BE2C (cell line): ENCODE results near the gene AKT1.

Source experiments
- DNase-seq: peaks from one replicate; pipeline ENCODE4 v3.0.0-alpha.2; 2020
- H3K27me3 ChIP-seq: fragments of 250-450 bp; sonication (Bioruptor Pico); 2 replicates; pipeline ENCODE4 v1.5.1; 2020; ENCODE audit warnings: mild to moderate bottlenecking
- H3K36me3 ChIP-seq: fragments of 250-450 bp; sonication (Bioruptor Pico); 2 replicates; pipeline ENCODE4 v1.5.1; 2020; ENCODE audit warnings: mild to moderate bottlenecking
- H3K4me1 ChIP-seq: fragments of 250-450 bp; sonication (Bioruptor Pico); 2 replicates; pipeline ENCODE4 v1.5.1; 2020
- H3K4me3 ChIP-seq: 2 replicates; pipeline ENCODE4 v1.5.1; 2011; ENCODE audit warnings: low read depth, low read length
- H3K9me3 ChIP-seq: fragments of 250-450 bp; sonication (Bioruptor Pico); 2 replicates; pipeline ENCODE4 v1.5.1; 2020
- TF ChIP-seq, protein P1 (sequence below): IDR thresholded peaks from 2 replicates; pipeline ENCODE4 v1.5.1; 2012; ENCODE audit warnings: mild to moderate bottlenecking, low read depth, low read length

Gene AKT1

DNA sequence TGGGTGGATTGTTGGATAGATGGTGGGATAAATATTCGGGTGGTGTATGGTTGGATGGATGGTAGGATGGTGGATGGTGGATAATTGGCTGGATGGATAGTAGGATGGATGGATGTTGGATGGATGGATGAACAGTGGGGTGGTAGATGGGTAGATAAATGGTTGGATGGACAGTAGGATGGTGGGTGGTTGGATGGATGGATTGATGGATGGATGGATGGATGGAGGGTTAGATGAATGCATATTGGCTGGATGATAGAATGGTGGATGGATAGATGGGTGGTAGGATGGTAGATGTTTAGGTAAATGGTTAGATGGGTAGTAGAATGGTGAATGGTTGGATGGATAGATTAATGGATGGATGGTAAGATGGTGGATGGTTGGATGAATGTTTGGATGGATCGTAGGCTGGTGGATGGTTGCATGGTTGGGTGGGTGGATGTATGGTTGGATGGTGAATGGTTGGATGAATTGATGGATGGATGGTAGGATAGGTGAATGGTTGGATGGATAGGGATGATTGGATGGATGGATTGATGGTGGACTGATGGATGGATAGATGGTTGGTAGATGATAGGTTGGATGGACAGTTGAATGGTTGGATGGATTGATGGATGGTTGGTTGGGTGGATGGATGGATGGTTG is 28.9 kb upstream of the AKT1 start:
- Histone ChIP-seq H3K4me1 (peaks cover 9% of the 10 kb centered on the region), H3K9me3 (no peaks in the 10 kb centered on the region), H3K4me3 (no peak overlapping the region), H3K27me3 (no peaks in the 10 kb centered on the region), H3K36me3 (no peaks in the 10 kb centered on the region)
- DNase-seq: no peak
- TF ChIP-seq, protein P1, sequence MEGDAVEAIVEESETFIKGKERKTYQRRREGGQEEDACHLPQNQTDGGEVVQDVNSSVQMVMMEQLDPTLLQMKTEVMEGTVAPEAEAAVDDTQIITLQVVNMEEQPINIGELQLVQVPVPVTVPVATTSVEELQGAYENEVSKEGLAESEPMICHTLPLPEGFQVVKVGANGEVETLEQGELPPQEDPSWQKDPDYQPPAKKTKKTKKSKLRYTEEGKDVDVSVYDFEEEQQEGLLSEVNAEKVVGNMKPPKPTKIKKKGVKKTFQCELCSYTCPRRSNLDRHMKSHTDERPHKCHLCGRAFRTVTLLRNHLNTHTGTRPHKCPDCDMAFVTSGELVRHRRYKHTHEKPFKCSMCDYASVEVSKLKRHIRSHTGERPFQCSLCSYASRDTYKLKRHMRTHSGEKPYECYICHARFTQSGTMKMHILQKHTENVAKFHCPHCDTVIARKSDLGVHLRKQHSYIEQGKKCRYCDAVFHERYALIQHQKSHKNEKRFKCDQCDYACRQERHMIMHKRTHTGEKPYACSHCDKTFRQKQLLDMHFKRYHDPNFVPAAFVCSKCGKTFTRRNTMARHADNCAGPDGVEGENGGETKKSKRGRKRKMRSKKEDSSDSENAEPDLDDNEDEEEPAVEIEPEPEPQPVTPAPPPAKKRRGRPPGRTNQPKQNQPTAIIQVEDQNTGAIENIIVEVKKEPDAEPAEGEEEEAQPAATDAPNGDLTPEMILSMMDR: no peak

DNA sequence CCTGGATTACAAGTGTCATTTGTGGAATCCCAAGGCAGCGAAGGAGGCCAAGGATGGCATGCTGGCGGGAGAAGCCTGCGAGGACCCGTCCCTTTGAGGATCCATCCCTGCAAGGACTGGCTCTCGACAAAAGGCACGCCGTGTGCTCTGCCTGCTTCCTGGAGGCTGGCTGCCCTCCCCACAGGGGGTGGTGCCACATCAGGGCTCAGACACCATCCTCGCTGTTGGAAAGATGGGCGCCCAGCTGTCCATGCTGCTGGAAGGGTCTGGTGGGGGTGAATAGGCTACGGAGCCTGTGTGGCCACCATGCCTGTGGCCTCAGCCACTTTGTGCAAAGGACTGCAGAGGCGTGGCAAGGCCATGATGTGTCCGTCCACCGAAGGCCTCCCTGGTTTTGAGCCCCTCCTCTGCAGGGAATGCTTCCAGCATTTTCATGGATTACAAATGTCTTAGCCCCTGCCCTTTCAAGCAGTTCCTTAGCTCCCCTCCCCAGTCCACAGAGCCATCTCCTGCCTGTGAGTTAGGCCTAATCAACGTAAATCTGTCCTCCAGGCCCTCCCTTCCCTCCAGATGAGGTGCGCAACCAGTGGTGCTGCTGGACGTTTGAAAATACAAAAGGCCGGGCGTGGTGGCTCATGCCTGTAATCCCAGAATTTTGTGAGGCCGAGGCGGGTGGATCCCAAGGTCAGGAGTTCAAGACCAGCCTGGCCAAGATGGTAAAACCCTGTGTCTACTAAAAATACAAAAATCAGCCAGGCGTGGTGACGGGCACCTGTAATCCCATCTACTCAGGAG is 27.5 kb upstream of the AKT1 start:
- TF ChIP-seq, protein P1: no peak
- H3K36me3 ChIP-seq: no peaks in the 10 kb centered on the region
- H3K4me3 ChIP-seq: no peak overlapping the region
- no peak for DNase-seq
- no peaks in the 10 kb centered on the region for H3K27me3 ChIP-seq
- no peaks in the 10 kb centered on the region for H3K9me3 ChIP-seq
- peaks cover 9% of the 10 kb centered on the region for H3K4me1 ChIP-seq

DNA sequence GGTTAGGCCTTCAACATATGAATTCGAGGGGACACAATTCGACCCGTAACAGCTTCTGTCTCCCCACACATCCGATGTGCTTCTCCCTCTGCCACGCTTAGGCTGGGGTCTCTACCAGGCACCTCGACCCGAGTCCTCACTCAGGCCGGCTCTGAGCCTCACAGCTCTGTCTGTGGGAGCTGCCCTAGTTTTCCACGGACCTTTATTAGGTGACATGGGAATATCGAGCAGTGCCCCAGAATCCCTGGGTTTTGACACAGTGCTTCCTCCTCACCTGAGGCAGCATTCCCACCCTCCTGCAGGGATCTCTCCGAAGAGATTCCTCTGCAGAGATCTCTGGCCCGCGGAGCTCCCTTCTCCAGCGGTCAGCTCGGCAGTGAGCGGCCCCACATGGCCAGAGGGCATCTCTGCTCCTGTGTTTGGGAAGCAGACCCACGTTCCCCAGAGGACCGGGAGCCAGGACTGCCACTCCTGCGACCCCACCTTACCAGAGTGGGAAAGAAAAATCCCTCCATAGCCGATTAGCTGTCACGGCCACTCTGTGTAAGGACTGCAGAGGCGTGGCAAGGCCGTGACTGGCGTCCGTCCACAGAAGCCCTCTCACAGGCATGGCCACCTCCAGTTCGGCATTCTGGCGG is 26.5 kb upstream of the AKT1 start:
- Histone ChIP-seq H3K9me3 (no peaks in the 10 kb centered on the region), H3K4me1 (peaks cover 4% of the 10 kb centered on the region), H3K4me3 (no peak overlapping the region), H3K27me3 (no peaks in the 10 kb centered on the region), H3K36me3 (no peaks in the 10 kb centered on the region)
- TF ChIP-seq, protein P1: no peak
- DNase-seq: no peak

DNA sequence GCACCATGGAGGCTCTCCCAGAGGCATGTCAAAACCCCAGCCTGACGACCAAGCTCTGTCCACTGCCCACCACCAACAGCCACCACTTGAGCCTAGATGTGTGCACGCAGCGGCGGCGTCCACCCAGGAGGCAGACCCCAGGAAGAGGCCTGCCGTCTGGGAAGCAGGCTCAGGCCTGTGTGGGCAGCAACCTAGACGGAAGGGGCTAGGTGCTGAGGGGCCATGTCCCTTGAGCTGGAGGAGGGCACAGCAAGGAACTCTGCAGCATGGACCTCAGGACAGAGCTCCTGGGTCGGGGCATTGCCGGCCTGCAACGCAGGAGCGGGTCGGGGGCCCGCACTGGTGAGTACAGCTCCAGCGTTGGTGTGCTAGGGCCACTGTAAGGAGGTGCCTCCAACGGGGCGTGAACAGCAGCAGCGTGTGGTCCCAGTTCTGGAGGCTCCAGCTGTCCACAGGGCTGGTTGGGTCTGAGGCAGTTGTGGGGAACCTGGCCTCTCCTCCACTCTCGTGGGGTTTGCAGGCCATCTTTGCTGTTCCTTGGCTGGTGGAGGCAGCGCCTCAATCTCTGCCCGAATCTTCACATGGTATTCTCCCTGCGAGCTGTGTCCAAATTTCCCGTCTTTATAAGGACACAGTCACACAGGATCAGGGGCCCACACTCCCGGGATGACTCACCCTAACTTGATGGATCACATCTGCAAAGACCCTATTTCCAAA is 25.8 kb upstream of the AKT1 start:
- TF ChIP-seq, protein P1: no peak
- no peak overlapping the region for H3K4me3 ChIP-seq
- no peak for DNase-seq

DNA sequence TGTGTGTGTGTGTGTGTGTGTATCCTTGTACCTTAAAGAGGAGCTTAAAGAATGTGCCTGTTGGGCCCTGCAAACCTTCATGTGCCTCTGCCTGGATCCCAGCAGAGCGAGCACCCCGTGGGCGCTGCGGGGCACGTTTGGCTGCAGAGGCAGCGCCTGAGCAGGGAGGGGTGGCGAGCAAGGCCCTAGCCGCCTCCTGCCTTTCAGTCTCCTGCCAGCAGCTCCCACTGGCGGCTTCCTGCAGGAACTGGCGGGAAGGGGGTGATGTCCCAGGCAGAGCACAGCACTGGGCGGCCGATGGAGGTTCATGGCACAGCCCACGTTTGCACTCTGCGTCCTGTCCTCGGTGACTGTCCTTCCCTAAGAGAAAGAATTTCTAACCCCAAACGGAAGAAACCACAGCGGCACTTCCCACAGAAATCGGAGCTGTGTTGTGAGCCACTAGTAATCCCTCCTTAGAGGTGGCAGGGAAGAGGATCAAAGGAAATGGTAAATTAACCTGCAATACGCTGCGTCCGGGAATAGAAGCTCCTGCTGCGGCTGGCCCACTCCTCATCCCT is 25.2 kb upstream of the AKT1 start:
- TF ChIP-seq, protein P1: peak; percentile 70
- peak; percentile 92 for DNase-seq
- Histone ChIP-seq H3K9me3 (no peaks in the 10 kb centered on the region), H3K4me1 (peaks cover 3% of the 10 kb centered on the region), H3K27me3 (no peaks in the 10 kb centered on the region), H3K4me3 (no peak overlapping the region), H3K36me3 (no peaks in the 10 kb centered on the region)

More for the DNA sequence above, 25.8 kb upstream of the AKT1 start:
- Histone ChIP-seq H3K27me3 (no peaks in the 10 kb centered on the region), H3K4me1 (peaks cover 3% of the 10 kb centered on the region), H3K9me3 (no peaks in the 10 kb centered on the region), H3K36me3 (no peaks in the 10 kb centered on the region)
